ENCODE data around the gene TAF15.

Gene TAF15

GRCh38 chr17:35809855-35810461, 674 bp downstream of the TAF15 start:
- Histone ChIP-seq H3K27ac (replicated peaks; ENCODE audit: low read length) (peak overlapping the region; percentile 94), H3K23ac (ENCODE audit: low read depth, low read length, poor library complexity) (peak overlapping the region; percentile 97), H3K4me3 (ENCODE audit: low read length in 2 of 2) (peak overlapping the region; percentile 93 to 94), H3K79me1 (ENCODE audit: low read depth, low read length) (no peaks in the 10 kb centered on the region), H2AK5ac (ENCODE audit: low read depth, low read length) (peak overlapping the region; percentile 98), H4K91ac (ENCODE audit: low read depth, low read length, poor library complexity) (no peak overlapping the region), H3K9ac (ENCODE audit: low read depth, low read length, poor library complexity) (peak overlapping the region; percentile 91), H3K18ac (ENCODE audit: low read length) (peak overlapping the region; percentile 100), H3K4me1 (ENCODE audit: control insufficient read depth in 2 of 2, insufficient read depth in 1 of 2, low read depth in 1 of 2, low read length in 2 of 2) (peaks cover 2 to 17% of the 10 kb centered on the region in 2 donors), H2BK12ac (ENCODE audit: low read length) (no peak overlapping the region), H3K4ac (ENCODE audit: low read length) (no peak overlapping the region), H2AFZ (ENCODE audit: low read length) (peak overlapping the region; percentile 83), H2BK5ac (ENCODE audit: low read length) (peak overlapping the region; percentile 40), H3K4me2 (ENCODE audit: insufficient read depth, low read length, poor library complexity, severe bottlenecking) (peak overlapping the region; percentile 61), H2BK15ac (ENCODE audit: low read length) (no peak overlapping the region), H3K27me3 (ENCODE audit: control insufficient read depth in 3 of 3, insufficient read depth in 3 of 3, low read depth in 1 of 3, low read length in 3 of 3) (no peaks in the 10 kb centered on the region), H2BK120ac (ENCODE audit: low read depth, low read length) (no peak overlapping the region), H3K36me3 (replicated peaks in 1 of 2; ENCODE audit: control insufficient read depth in 2 of 2, insufficient read depth in 2 of 2, low read length in 2 of 2) (peaks cover 0 to 49% of the 10 kb centered on the region in 2 donors), H4K8ac (ENCODE audit: low read depth, low read length) (no peak overlapping the region), H3K14ac (ENCODE audit: low read length) (no peak overlapping the region), H3K9me3 (replicated peaks in 1 of 2; ENCODE audit: control insufficient read depth in 2 of 2, insufficient read depth in 1 of 2, low read depth in 1 of 2, low read length in 2 of 2) (no peaks in the 10 kb centered on the region)
- WGBS, 2 donors (ENCODE audit: extremely low coverage in 2 of 2, insufficient read length in 2 of 2, insufficient replicate concordance in 1 of 2), result no CpG with 5 or more reads among the region's 24 CpGs
- DNase-seq (ENCODE audit: low spot score), result no peak

DNA sequence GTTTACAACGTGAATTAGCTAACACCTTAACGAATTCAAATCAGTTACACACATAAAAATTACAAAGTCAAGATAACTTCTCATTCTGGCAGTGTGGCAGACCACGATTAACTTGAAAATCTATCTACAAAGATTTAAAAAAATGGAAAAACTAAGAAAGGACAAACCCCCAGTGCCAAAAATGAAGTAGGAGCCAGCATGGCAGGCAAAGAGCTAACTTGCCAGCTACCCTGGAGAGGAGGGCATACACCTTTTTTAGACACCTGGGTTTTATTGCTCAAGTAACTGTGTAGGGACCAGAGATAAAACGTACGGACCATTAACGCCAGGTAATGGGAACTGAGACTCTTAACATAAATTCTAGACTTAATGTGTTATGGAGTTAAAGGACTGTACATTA, 2.5 kb downstream of the TAF15 start:
- Histone ChIP-seq H2BK5ac (ENCODE audit: low read length) (no peak overlapping the region), H3K23ac (ENCODE audit: low read depth, low read length, poor library complexity) (no peak overlapping the region), H4K8ac (ENCODE audit: low read depth, low read length) (no peak overlapping the region), H3K4me2 (ENCODE audit: insufficient read depth, low read length, poor library complexity, severe bottlenecking) (no peak overlapping the region), H3K27ac (replicated peaks; ENCODE audit: low read length) (no peak overlapping the region), H2BK120ac (ENCODE audit: low read depth, low read length) (no peak overlapping the region), H3K18ac (ENCODE audit: low read length) (no peak overlapping the region), H3K14ac (ENCODE audit: low read length) (no peak overlapping the region), H4K91ac (ENCODE audit: low read depth, low read length, poor library complexity) (no peak overlapping the region), H3K36me3 (replicated peaks in 1 of 2; ENCODE audit: control insufficient read depth in 2 of 2, insufficient read depth in 2 of 2, low read length in 2 of 2) (peaks cover 4 to 67% of the 10 kb centered on the region in 2 donors), H2AFZ (ENCODE audit: low read length) (no peak overlapping the region), H3K4me3 (ENCODE audit: low read length in 2 of 2) (no peak overlapping the region), H3K4ac (ENCODE audit: low read length) (no peak overlapping the region), H2AK5ac (ENCODE audit: low read depth, low read length) (no peak overlapping the region), H3K9ac (ENCODE audit: low read depth, low read length, poor library complexity) (no peak overlapping the region), H2BK12ac (ENCODE audit: low read length) (no peak overlapping the region), H2BK15ac (ENCODE audit: low read length) (no peak overlapping the region), H3K4me1 (ENCODE audit: control insufficient read depth in 2 of 2, insufficient read depth in 1 of 2, low read depth in 1 of 2, low read length in 2 of 2) (peaks cover 2 to 17% of the 10 kb centered on the region in 2 donors), H3K79me1 (ENCODE audit: low read depth, low read length) (peaks cover under 1% of the 10 kb centered on the region), H3K9me3 (replicated peaks in 1 of 2; ENCODE audit: control insufficient read depth in 2 of 2, insufficient read depth in 1 of 2, low read depth in 1 of 2, low read length in 2 of 2) (no peaks in the 10 kb centered on the region), H3K27me3 (ENCODE audit: control insufficient read depth in 3 of 3, insufficient read depth in 3 of 3, low read depth in 1 of 3, low read length in 3 of 3) (no peaks in the 10 kb centered on the region)
- DNase-seq (ENCODE audit: low spot score), result no peak
- no CpG with 5 or more reads among the region's 6 CpGs for WGBS, 2 donors (ENCODE audit: extremely low coverage in 2 of 2, insufficient read length in 2 of 2, insufficient replicate concordance in 1 of 2)

GRCh38 chr17:35812456-35812855, 3.2 kb downstream of the TAF15 start:
- no peak overlapping the region for H2BK5ac ChIP-seq (ENCODE audit: low read length)
- H2BK120ac ChIP-seq (ENCODE audit: low read depth, low read length), result no peak overlapping the region
- no peak overlapping the region for H3K4me2 ChIP-seq (ENCODE audit: insufficient read depth, low read length, poor library complexity, severe bottlenecking)
- H3K23ac ChIP-seq (ENCODE audit: low read depth, low read length, poor library complexity), result no peak overlapping the region
- no peak overlapping the region for H2BK12ac ChIP-seq (ENCODE audit: low read length)
- WGBS, 2 donors (ENCODE audit: extremely low coverage in 2 of 2, insufficient read length in 2 of 2, insufficient replicate concordance in 1 of 2), result no CpG with 5 or more reads among the region's 5 CpGs
- H3K4me1 ChIP-seq (ENCODE audit: control insufficient read depth in 2 of 2, insufficient read depth in 1 of 2, low read depth in 1 of 2, low read length in 2 of 2), result peaks cover 2 to 17% of the 10 kb centered on the region in 2 donors
- no peak overlapping the region for H3K27ac ChIP-seq (replicated peaks; ENCODE audit: low read length)
- no peak overlapping the region for H2AFZ ChIP-seq (ENCODE audit: low read length)
- H3K4me3 ChIP-seq (ENCODE audit: low read length in 2 of 2), result no peak overlapping the region
- H3K9me3 ChIP-seq (replicated peaks in 1 of 2; ENCODE audit: control insufficient read depth in 2 of 2, insufficient read depth in 1 of 2, low read depth in 1 of 2, low read length in 2 of 2), result no peaks in the 10 kb centered on the region
- no peak overlapping the region for H3K18ac ChIP-seq (ENCODE audit: low read length)
- H3K14ac ChIP-seq (ENCODE audit: low read length), result no peak overlapping the region
- no peak overlapping the region for H4K8ac ChIP-seq (ENCODE audit: low read depth, low read length)
- no peaks in the 10 kb centered on the region for H3K27me3 ChIP-seq (ENCODE audit: control insufficient read depth in 3 of 3, insufficient read depth in 3 of 3, low read depth in 1 of 3, low read length in 3 of 3)
- H2AK5ac ChIP-seq (ENCODE audit: low read depth, low read length), result no peak overlapping the region
- DNase-seq (ENCODE audit: low spot score), result no peak
- peaks cover 7 to 74% of the 10 kb centered on the region in 2 donors for H3K36me3 ChIP-seq (replicated peaks in 1 of 2; ENCODE audit: control insufficient read depth in 2 of 2, insufficient read depth in 2 of 2, low read length in 2 of 2)
- H4K91ac ChIP-seq (ENCODE audit: low read depth, low read length, poor library complexity), result no peak overlapping the region
- no peak overlapping the region for H2BK15ac ChIP-seq (ENCODE audit: low read length)
- no peak overlapping the region for H3K9ac ChIP-seq (ENCODE audit: low read depth, low read length, poor library complexity)
- peaks cover 3% of the 10 kb centered on the region for H3K79me1 ChIP-seq (ENCODE audit: low read depth, low read length)
- no peak overlapping the region for H3K4ac ChIP-seq (ENCODE audit: low read length)

GRCh38 chr17:35816723-35817122, 7.4 kb downstream of the TAF15 start:
- DNase-seq (ENCODE audit: low spot score), result no peak
- no peak overlapping the region for H3K4me3 ChIP-seq (ENCODE audit: low read length in 2 of 2)
- no peak overlapping the region for H2BK5ac ChIP-seq (ENCODE audit: low read length)
- no peak overlapping the region for H4K8ac ChIP-seq (ENCODE audit: low read depth, low read length)
- H2AFZ ChIP-seq (ENCODE audit: low read length), result no peak overlapping the region
- H2BK120ac ChIP-seq (ENCODE audit: low read depth, low read length), result no peak overlapping the region
- no peak overlapping the region for H3K9ac ChIP-seq (ENCODE audit: low read depth, low read length, poor library complexity)
- peak overlapping the region; percentile 9 for H3K14ac ChIP-seq (ENCODE audit: low read length)
- H3K4ac ChIP-seq (ENCODE audit: low read length), result no peak overlapping the region
- peaks cover 0 to 2% of the 10 kb centered on the region in 2 donors for H3K9me3 ChIP-seq (replicated peaks in 1 of 2; ENCODE audit: control insufficient read depth in 2 of 2, insufficient read depth in 1 of 2, low read depth in 1 of 2, low read length in 2 of 2)
- no peaks in the 10 kb centered on the region for H3K27me3 ChIP-seq (ENCODE audit: control insufficient read depth in 3 of 3, insufficient read depth in 3 of 3, low read depth in 1 of 3, low read length in 3 of 3)
- peaks cover 0 to 1% of the 10 kb centered on the region in 2 donors for H3K4me1 ChIP-seq (ENCODE audit: control insufficient read depth in 2 of 2, insufficient read depth in 1 of 2, low read depth in 1 of 2, low read length in 2 of 2)
- no peak overlapping the region for H3K18ac ChIP-seq (ENCODE audit: low read length)
- H3K36me3 ChIP-seq (replicated peaks in 1 of 2; ENCODE audit: control insufficient read depth in 2 of 2, insufficient read depth in 2 of 2, low read length in 2 of 2), result peaks cover 12 to 100% of the 10 kb centered on the region in 2 donors
- no peak overlapping the region for H3K23ac ChIP-seq (ENCODE audit: low read depth, low read length, poor library complexity)
- peaks cover 6% of the 10 kb centered on the region for H3K79me1 ChIP-seq (ENCODE audit: low read depth, low read length)
- no peak overlapping the region for H2BK12ac ChIP-seq (ENCODE audit: low read length)
- H2BK15ac ChIP-seq (ENCODE audit: low read length), result no peak overlapping the region
- no peak overlapping the region for H2AK5ac ChIP-seq (ENCODE audit: low read depth, low read length)
- no peak overlapping the region for H4K91ac ChIP-seq (ENCODE audit: low read depth, low read length, poor library complexity)
- WGBS, 2 donors (ENCODE audit: extremely low coverage in 2 of 2, insufficient read length in 2 of 2, insufficient replicate concordance in 1 of 2), result no CpG with 5 or more reads among the region's 5 CpGs
- no peak overlapping the region for H3K27ac ChIP-seq (replicated peaks; ENCODE audit: low read length)
- H3K4me2 ChIP-seq (ENCODE audit: insufficient read depth, low read length, poor library complexity, severe bottlenecking), result no peak overlapping the region

All from neuronal stem cell (in vitro differentiated cells).